Measurements from ENCODE around the gene RPL39.

GRCh38 chrX:119784747-119785446, 6.5 kb downstream of the RPL39 start:
- TF ChIP-seq POLR2A (IDR thresholded peaks at IDR 0.05): no peak
- TF ChIP-seq CTCF (IDR thresholded peaks at IDR 0.05): peak in 4 of 7 experiments; percentile 20 to 34 (median 30)

Measured in body of pancreas (tissue), 4 donors.